ENCODE data around the gene DDX27. TPM values are rescaled to one million over a fixed set of nuclear protein-coding genes. Genes with fewer than 3 reads are reported as not detected.

DDX27 gene
- polyA plus RNA-seq, 1 of the 3 experiments (the other 2 are of a cell fraction) = 51.9 TPM

GRCh38 chr20:49247169-49247723 lies 28.0 kb downstream of the DDX27 start:
- DNase-seq = no peak
- CTCF ChIA-PET = interaction anchor here (0.6 to 3.6 kb wide), 17 partner anchors 10 to 318 kb away, joined by 3 to 22 read pairs (median 4); no protein-coding TSS in a partner anchor
- WGBS (ENCODE audit: low lambda C conversion rate) = 93% methylated on average over 8 of the region's 8 CpGs

More at GRCh38 chr20:49247169-49247723, 28.0 kb downstream of the DDX27 start:
- H4K20me1 ChIP-seq (ENCODE audit: insufficient read depth) = peaks cover 19% of the 10 kb centered on the region
- H3K9me3 ChIP-seq = no peaks in the 10 kb centered on the region
- peaks cover 58 to 76% of the 10 kb centered on the region in 2 experiments for H3K36me3 ChIP-seq (replicated peaks in 1 of 2; ENCODE audit: control insufficient read depth in 1 of 2, insufficient read depth in 2 of 2, low read length in 1 of 2)
- peaks cover 34% of the 10 kb centered on the region for H3F3A ChIP-seq (replicated peaks; ENCODE audit: insufficient read depth)
- POLR2A ChIA-PET = no interaction called here
- H3K4me1 ChIP-seq (ENCODE audit: control insufficient read depth in 1 of 2, insufficient read depth in 2 of 2, low read depth in 1 of 2, low read length in 1 of 2) = no peaks in the 10 kb centered on the region; a peak in 1 of 4 replicates
- no peaks in the 10 kb centered on the region for H3K79me2 ChIP-seq (ENCODE audit: insufficient read depth)
- no peak overlapping the region for H3K4me2 ChIP-seq
- H3K27me3 ChIP-seq (ENCODE audit: insufficient read depth) = no peaks in the 10 kb centered on the region
- H3K9ac ChIP-seq = no peak overlapping the region
- no peaks in the 10 kb centered on the region for H3K9me2 ChIP-seq
- no peak overlapping the region for H3K4me3 ChIP-seq (ENCODE audit: low read depth in 2 of 2, low read length in 1 of 2)
- no peak overlapping the region for H2AFZ ChIP-seq (ENCODE audit: low read depth)
- TF ChIP-seq USF2 (IDR thresholded peaks at IDR 0.05; ENCODE audit: borderline replicate concordance, low read depth, low read length) = no peak
- TF ChIP-seq, protein P1, sequence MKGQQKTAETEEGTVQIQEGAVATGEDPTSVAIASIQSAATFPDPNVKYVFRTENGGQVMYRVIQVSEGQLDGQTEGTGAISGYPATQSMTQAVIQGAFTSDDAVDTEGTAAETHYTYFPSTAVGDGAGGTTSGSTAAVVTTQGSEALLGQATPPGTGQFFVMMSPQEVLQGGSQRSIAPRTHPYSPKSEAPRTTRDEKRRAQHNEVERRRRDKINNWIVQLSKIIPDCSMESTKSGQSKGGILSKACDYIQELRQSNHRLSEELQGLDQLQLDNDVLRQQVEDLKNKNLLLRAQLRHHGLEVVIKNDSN (IDR thresholded peaks at IDR 0.05; ENCODE audit: borderline replicate concordance, low read depth) = no peak
- no peak for TF ChIP-seq SIN3A (IDR thresholded peaks at IDR 0.05; ENCODE audit: borderline replicate concordance, low read depth, low read length)
- TF ChIP-seq FOSL2 (IDR thresholded peaks at IDR 0.05; ENCODE audit: borderline replicate concordance, low read depth) = no peak
- TF ChIP-seq ZBTB33 (IDR thresholded peaks at IDR 0.05; ENCODE audit: borderline replicate concordance, low read depth) = no peak
- TF ChIP-seq SMC3 (IDR thresholded peaks at IDR 0.05; ENCODE audit: low read depth, low read length) = no peak
- TF ChIP-seq EZH2phosphoT487 (IDR thresholded peaks at IDR 0.05; ENCODE audit: borderline replicate concordance, low read depth) = no peak
- TF ChIP-seq GATA2 (CRISPR knock-in tag; IDR thresholded peaks at IDR 0.05) = no peak
- TF ChIP-seq NFIC (IDR thresholded peaks at IDR 0.05; ENCODE audit: borderline replicate concordance) = no peak
- TF ChIP-seq RCOR1 (IDR thresholded peaks at IDR 0.05; ENCODE audit: low read length) = no peak
- TF ChIP-seq, protein P2, sequence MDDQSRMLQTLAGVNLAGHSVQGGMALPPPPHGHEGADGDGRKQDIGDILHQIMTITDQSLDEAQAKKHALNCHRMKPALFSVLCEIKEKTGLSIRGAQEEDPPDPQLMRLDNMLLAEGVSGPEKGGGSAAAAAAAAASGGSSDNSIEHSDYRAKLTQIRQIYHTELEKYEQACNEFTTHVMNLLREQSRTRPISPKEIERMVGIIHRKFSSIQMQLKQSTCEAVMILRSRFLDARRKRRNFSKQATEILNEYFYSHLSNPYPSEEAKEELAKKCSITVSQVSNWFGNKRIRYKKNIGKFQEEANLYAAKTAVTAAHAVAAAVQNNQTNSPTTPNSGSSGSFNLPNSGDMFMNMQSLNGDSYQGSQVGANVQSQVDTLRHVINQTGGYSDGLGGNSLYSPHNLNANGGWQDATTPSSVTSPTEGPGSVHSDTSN (IDR thresholded peaks at IDR 0.05) = no peak
- no peak overlapping the region for H3K27ac ChIP-seq (ENCODE audit: low read depth in 2 of 2, low read length in 1 of 2)
